Kidney (tissue), 14 donors: ENCODE data around the gene CCDC30. TPM values are rescaled to one million over a fixed set of nuclear protein-coding genes. Genes with fewer than 3 reads are reported as not detected.

ENCODE experiments used
- DNase-seq, 5 donors: peaks; one replicate each; pipeline ENCODE4 v3.0.0-alpha.2; 2013 to 2020
- FAIRE-seq: peaks from 2 replicates; lab custom pipeline; 2012; peaks lifted over from hg19 to GRCh38; lab: Jason Lieb, UNC
- H3K27ac ChIP-seq, 2 donors: one replicate each; pipeline ENCODE4 v1.7.0; 2013; ENCODE audit warnings: low read depth in 2 of 2, low read length in 2 of 2, inconsistent platforms in 1 of 2
- H3K27me3 ChIP-seq: one replicate; pipeline ENCODE4 v1.7.1; 2013; ENCODE audit warnings: low read length, inconsistent platforms; ENCODE audit not compliant: control insufficient read depth, insufficient read depth
- H3K36me3 ChIP-seq, 3 donors: one replicate each; pipeline versions ENCODE4 v1.7.0 to v1.7.1; 2013; ENCODE audit warnings: low read length in 3 of 3, control low read depth in 1 of 3, inconsistent platforms in 1 of 3; ENCODE audit not compliant: insufficient read depth in 3 of 3, control insufficient read depth in 2 of 3
- H3K4me1 ChIP-seq, 3 donors: one replicate each; pipeline versions ENCODE4 v1.7.0 to v1.7.1; 2013; ENCODE audit warnings: low read length in 3 of 3, inconsistent platforms in 1 of 3, low read depth in 1 of 3; ENCODE audit not compliant: control insufficient read depth in 2 of 3, insufficient read depth in 2 of 3
- H3K4me3 ChIP-seq, 3 donors: one replicate each; pipeline versions ENCODE4 v1.7.0 to v1.8.1; 2013; ENCODE audit warnings: low read length in 3 of 3, control low read depth in 1 of 3, inconsistent platforms in 1 of 3
- H3K9ac ChIP-seq, 3 donors: one replicate each; pipeline versions ENCODE4 v1.7.0 to v1.7.1; 2013; ENCODE audit warnings: low read length in 3 of 3, control low read depth in 1 of 3, inconsistent platforms in 1 of 3
- H3K9me3 ChIP-seq, 3 donors: one replicate each; pipeline versions ENCODE4 v1.7.0 to v1.7.1; 2013; ENCODE audit warnings: low read length in 3 of 3, control low read depth in 1 of 3, inconsistent platforms in 1 of 3; ENCODE audit not compliant: control insufficient read depth in 2 of 3, insufficient read depth in 1 of 3
- CTCF ChIP-seq: IDR thresholded peaks from 3 replicates; pipeline ENCODE4 v1.5.1; 2012; ENCODE audit warnings: mild to moderate bottlenecking, moderate library complexity, borderline replicate concordance; ENCODE audit not compliant: insufficient read depth; ENCODE audit errors: extremely low read depth
- intact Hi-C: fragments of 100-400 bp; cut with DNase I; formaldehyde crosslinking; loops from one replicate; pipeline ENCODE4 v1.11.1; 2022
- polyA plus RNA-seq: library from polyadenylated mRNA; stranded (reverse); fragments of 350-450 nt; fragmentation: Illumina TruSeq; extraction: RNeasy Lipid Tissue Mini Kit (QIAGEN cat#74804); gene quantifications from one replicate; pipeline ENCODE4 v1.2.3, GENCODE V29; 2014; ENCODE audit warnings: low read depth, low replicate concordance; ENCODE audit not compliant: insufficient read depth
- total RNA-seq: library from RNA; stranded (reverse); fragmentation: NEBNext Ultra II Directional; extraction: Animal tissue kit (Norgen Biotek cat#: 25700); gene quantifications from one replicate; pipeline ENCODE4 v1.2.1, GENCODE V29; 2021
- donor health status: control.
- donor health status: control.
- donor health status: control.
- donor health status: control.
- donor health status: control.
- donor health status: DM: yes; HTN: yes; CAD: no.
- donor health status: Normal renal cell carcinoma (clear cell type).

Gene CCDC30
- total and polyA plus RNA-seq, 2 donors from 2014 or later: 4.9 to 18.0 TPM

GRCh38 chr1:42420911-42421585 lies 42.0 kb upstream of the CCDC30 start:
- Histone ChIP-seq H3K27ac (no peak overlapping the region), H3K4me3 (no peak overlapping the region), H3K9me3 (no peaks in the 10 kb centered on the region), H3K36me3 (no peaks in the 10 kb centered on the region), H3K9ac (no peak overlapping the region), H3K27me3 (no peaks in the 10 kb centered on the region), H3K4me1 (no peaks in the 10 kb centered on the region)
- FAIRE-seq: no peak
- intact Hi-C loops: no loop called here
- no peak for TF ChIP-seq CTCF
- DNase-seq: peak; percentile 86 to 97 (median 89)

GRCh38 chr1:42422737-42423136 lies 40.3 kb upstream of the CCDC30 start:
- H3K4me1 ChIP-seq: no peaks in the 10 kb centered on the region
- H3K27me3 ChIP-seq: no peaks in the 10 kb centered on the region
- TF ChIP-seq CTCF: no peak
- FAIRE-seq: no peak
- DNase-seq: no peak
- H3K27ac ChIP-seq: no peak overlapping the region
- no peak overlapping the region for H3K9ac ChIP-seq
- no peak overlapping the region for H3K4me3 ChIP-seq
- H3K36me3 ChIP-seq: no peaks in the 10 kb centered on the region
- no peaks in the 10 kb centered on the region for H3K9me3 ChIP-seq
- intact Hi-C loops: no loop called here

- Histone ChIP-seq H3K4me1 (no peaks in the 10 kb centered on the region), H3K9me3 (no peaks in the 10 kb centered on the region), H3K36me3 (no peaks in the 10 kb centered on the region), H3K4me3 (no peak overlapping the region), H3K9ac (no peak overlapping the region), H3K27me3 (no peaks in the 10 kb centered on the region), H3K27ac (no peak overlapping the region)
- no peak for TF ChIP-seq CTCF
- intact Hi-C loops: no loop called here
- FAIRE-seq: no peak
- no peak for DNase-seq
Measured at GRCh38 chr1:42423681-42424080, 39.4 kb upstream of the CCDC30 start.

- intact Hi-C loops: no loop called here
Measured at GRCh38 chr1:42424201-42424600, 38.9 kb upstream of the CCDC30 start.

More at GRCh38 chr1:42424201-42424600, 38.9 kb upstream of the CCDC30 start:
- Histone ChIP-seq H3K27me3 (no peaks in the 10 kb centered on the region), H3K9me3 (no peaks in the 10 kb centered on the region), H3K4me1 (no peaks in the 10 kb centered on the region), H3K9ac (no peak overlapping the region), H3K36me3 (no peaks in the 10 kb centered on the region), H3K4me3 (no peak overlapping the region), H3K27ac (no peak overlapping the region)
- peak in 2 of 5 donors; percentile 22 to 52 for DNase-seq
- FAIRE-seq: no peak
- no peak for TF ChIP-seq CTCF
